ENCODE results near the gene SYMPK. TPM values are rescaled to one million over a fixed set of nuclear protein-coding genes. Genes with fewer than 3 reads are reported as not detected.

SYMPK gene
- total RNA-seq, 1 donor from 2014 or later: 73.1 TPM

GRCh38 chr19:45767410-45767880 is 95.5 kb downstream of the SYMPK start:
- Histone ChIP-seq H3K4me1 (peaks cover 43% of the 10 kb centered on the region), H3K27ac (peak overlapping the region; percentile 89), H3K4me3 (peak overlapping the region; percentile 73), H3K36me3 (peaks cover 4% of the 10 kb centered on the region), H3K9me3 (no peaks in the 10 kb centered on the region), H3K27me3 (ENCODE audit: low read depth) (peaks cover 18% of the 10 kb centered on the region)
- intact Hi-C loops (cut with DNase I): no loop called here
- no peak for TF ChIP-seq CTCF (IDR thresholded peaks at IDR 0.05)
- ATAC-seq (peak; percentile 0 to 2), DNase-seq (peak; percentile 77)

- peaks cover 17% of the 10 kb centered on the region for H3K27me3 ChIP-seq (ENCODE audit: low read depth)
- intact Hi-C loops (cut with DNase I): no loop called here
- peak overlapping the region; percentile 73 for H3K4me3 ChIP-seq
- peaks cover 4% of the 10 kb centered on the region for H3K36me3 ChIP-seq
- no peaks in the 10 kb centered on the region for H3K9me3 ChIP-seq
- no peak for TF ChIP-seq CTCF (IDR thresholded peaks at IDR 0.05)
- peaks cover 43% of the 10 kb centered on the region for H3K4me1 ChIP-seq
- peak overlapping the region; percentile 89 for H3K27ac ChIP-seq
- DNase-seq (no peak), ATAC-seq (no peak)
These were observed 96.0 kb downstream of the SYMPK start for GRCh38 chr19:45766869-45767346.

- no peak for DNase-seq
- peak overlapping the region; percentile 73 for H3K4me3 ChIP-seq
- peaks cover 2% of the 10 kb centered on the region for H3K36me3 ChIP-seq
These were observed 96.6 kb downstream of the SYMPK start for GRCh38 chr19:45766296-45766868.

GRCh38 chr19:45765702-45766295 is 97.1 kb downstream of the SYMPK start:
- Histone ChIP-seq H3K36me3 (no peaks in the 10 kb centered on the region), H3K27me3 (ENCODE audit: low read depth) (peaks cover 11% of the 10 kb centered on the region), H3K4me3 (no peak overlapping the region), H3K27ac (no peak overlapping the region), H3K9me3 (no peaks in the 10 kb centered on the region), H3K4me1 (peaks cover 36% of the 10 kb centered on the region)
- no peak for TF ChIP-seq CTCF (IDR thresholded peaks at IDR 0.05)
- no peak for ATAC-seq
- DNase-seq: no peak
- intact Hi-C loops (cut with DNase I): no loop called here

More at GRCh38 chr19:45766296-45766868, 96.6 kb downstream of the SYMPK start:
- Histone ChIP-seq H3K27ac (peak overlapping the region; percentile 89), H3K9me3 (no peaks in the 10 kb centered on the region), H3K27me3 (ENCODE audit: low read depth) (peaks cover 15% of the 10 kb centered on the region), H3K4me1 (peaks cover 41% of the 10 kb centered on the region)
- no peak for ATAC-seq
- intact Hi-C loops (cut with DNase I): no loop called here
- TF ChIP-seq CTCF (IDR thresholded peaks at IDR 0.05): no peak

Other genes starting within 250 kb of the SYMPK start
- 51.4 TPM for gene EML2, start 223.8 kb downstream of the SYMPK start, total RNA-seq
- gene GIPR, start 194.9 kb downstream of the SYMPK start, total RNA-seq: 7.5 TPM
- gene SNRPD2, start 171.2 kb downstream of the SYMPK start, total RNA-seq: 229 TPM
- gene QPCTL, start 170.5 kb downstream of the SYMPK start, total RNA-seq: 5.0 TPM
- gene FBXO46, start 132.3 kb downstream of the SYMPK start, total RNA-seq: 19.3 TPM
- not detected for gene MEIOSIN, start 129.7 kb downstream of the SYMPK start, total RNA-seq
- gene SIX5, start 93.9 kb downstream of the SYMPK start, total RNA-seq: 16.8 TPM
- 42.6 TPM for gene DMPK, start 80.7 kb downstream of the SYMPK start, total RNA-seq
- 47.4 TPM for gene DMWD, start 70.3 kb downstream of the SYMPK start, total RNA-seq
- gene RSPH6A, start 47.8 kb downstream of the SYMPK start, total RNA-seq: 0.21 TPM
- gene FOXA3, start 1.2 kb upstream of the SYMPK start, total RNA-seq: 0.68 TPM
- gene IRF2BP1, start 23.0 kb upstream of the SYMPK start, total RNA-seq: 21.4 TPM
- gene MYPOP, start 39.5 kb upstream of the SYMPK start, total RNA-seq: 7.5 TPM
- gene NANOS2, start 51.6 kb upstream of the SYMPK start, total RNA-seq: not detected
- gene NOVA2, start 110.7 kb upstream of the SYMPK start, total RNA-seq: 18.8 TPM
- gene CCDC61, start 132.3 kb upstream of the SYMPK start, total RNA-seq: 16.3 TPM
- 3.0 TPM for gene PGLYRP1, start 159.9 kb upstream of the SYMPK start, total RNA-seq
- not detected for gene IGFL4, start 177.9 kb upstream of the SYMPK start, total RNA-seq

Measured in lower lobe of right lung (tissue), 2 donors.